NB4 (cell line): Measurements from ENCODE around the gene SHISA2.

Source experiments
- CTCF ChIP-seq: IDR thresholded peaks from one replicate; pipeline ENCODE4 v1.5.1; 2012; ENCODE audit warnings: low read depth, low read length
- MAX ChIP-seq: IDR thresholded peaks from 2 replicates; pipeline ENCODE4 v1.6.1; 2011; ENCODE audit warnings: low read depth, low read length
- MYC ChIP-seq: IDR thresholded peaks from 2 replicates; pipeline ENCODE4 v1.6.1; 2011; ENCODE audit warnings: low read depth, low read length
- POLR2A ChIP-seq: IDR thresholded peaks from 2 replicates; pipeline ENCODE4 v1.6.1; 2011; ENCODE audit warnings: mild to moderate bottlenecking; ENCODE audit not compliant: insufficient read length; ENCODE audit errors: extremely low read depth

GRCh38 chr13:26046639-26047038, 5.2 kb downstream of the SHISA2 start:
- TF ChIP-seq CTCF (no peak), POLR2A (no peak), MAX (no peak), MYC (no peak)
